SK-N-SH (cell line): ENCODE results near the gene COL20A1. TPM values are rescaled to one million over a fixed set of nuclear protein-coding genes. Genes with fewer than 3 reads are reported as not detected.

Experiments used
- CTCF ChIA-PET: fragments of 300-600, 350-600 bp; formaldehyde crosslinking; extraction: SDS; loops from one replicate; lab custom pipeline; 2021; lab: Yijun Ruan, JAX
- POLR2A ChIA-PET: fragments of 350-600 bp; sonication (Branson Sonifier 250); formaldehyde crosslinking; extraction: SDS; loops from one replicate; lab custom pipeline; 2020; ENCODE audit warnings: antibody characterized with exemption, inconsistent platforms; lab: Yijun Ruan, JAX
- DNase-seq: peaks from one replicate; pipeline ENCODE4 v3.0.0; 2012
- H2AFZ ChIP-seq: fragments of 200-600 bp; sonication (generic); 2 replicates; pipeline ENCODE4 v1.8.1; 2016; ENCODE audit warnings: antibody characterized with exemption, mild to moderate bottlenecking, low read depth
- H3F3A ChIP-seq: fragments of 200-600 bp; sonication (generic); replicated peaks from 2 replicates; pipeline ENCODE3; 2016; ENCODE audit warnings: antibody characterized with exemption, mild to moderate bottlenecking; ENCODE audit not compliant: insufficient read depth
- H3K27ac ChIP-seq, 2 experiments: fragments of 200-500 bp in 1 of 2; fragments of 200-600 bp in 1 of 2; sonication (Bioruptor generic) in 1 of 2; sonication (generic), shearing (Covaris generic) in 1 of 2; 2 replicates each; pipeline versions ENCODE4 v1.5.1 to v1.6.1; 2014 to 2016; ENCODE audit warnings: low read depth in 2 of 2, inconsistent platforms in 1 of 2, low read length in 1 of 2, mild to moderate bottlenecking in 1 of 2, mixed read lengths in 1 of 2
- H3K27me3 ChIP-seq: fragments of 200-600 bp; sonication (generic), shearing (Covaris generic); 2 replicates; pipeline ENCODE4 v1.6.1; 2016; ENCODE audit warnings: mixed run types; ENCODE audit not compliant: insufficient read depth
- H3K36me3 ChIP-seq, 2 experiments: fragments of 200-500 bp in 1 of 2; fragments of 200-600 bp in 1 of 2; sonication (Bioruptor generic) in 1 of 2; sonication (generic) in 1 of 2; replicated peaks in 1 of 2; 2 replicates each; pipeline versions ENCODE3 to v1.5.1; 2014 to 2016; ENCODE audit warnings: low read length in 1 of 2, mild to moderate bottlenecking in 1 of 2; ENCODE audit not compliant: insufficient read depth in 2 of 2, control insufficient read depth in 1 of 2
- H3K4me1 ChIP-seq, 2 experiments: fragments of 200-500 bp in 1 of 2; fragments of 200-600 bp in 1 of 2; sonication (Bioruptor generic) in 1 of 2; sonication (generic), shearing (Covaris generic) in 1 of 2; 2 replicates each; pipeline versions ENCODE4 v1.5.1 to v1.6.1; 2014 to 2016; ENCODE audit warnings: low read depth in 1 of 2, low read length in 1 of 2, mixed run types in 1 of 2; ENCODE audit not compliant: insufficient read depth in 2 of 2, control insufficient read depth in 1 of 2
- H3K4me2 ChIP-seq: fragments of 200-600 bp; sonication (generic), shearing (Covaris generic); 2 replicates; pipeline ENCODE4 v1.6.1; 2017; ENCODE audit warnings: mixed run types
- H3K4me3 ChIP-seq, 2 experiments: fragments of 200-500 bp in 1 of 2; fragments of 200-600 bp in 1 of 2; sonication (Bioruptor generic) in 1 of 2; sonication (generic), shearing (Covaris generic) in 1 of 2; 2 replicates each; pipeline versions ENCODE4 v1.5.1 to v1.8.1; 2014 to 2016; ENCODE audit warnings: low read depth in 2 of 2, inconsistent platforms in 1 of 2, low read length in 1 of 2, mild to moderate bottlenecking in 1 of 2, mixed read lengths in 1 of 2, moderate library complexity in 1 of 2
- H3K79me2 ChIP-seq: fragments of 200-600 bp; sonication (generic); 2 replicates; pipeline ENCODE4 v1.8.1; 2017; ENCODE audit warnings: mild to moderate bottlenecking; ENCODE audit not compliant: insufficient read depth
- H3K9ac ChIP-seq: fragments of 200-600 bp; sonication (generic); 2 replicates; pipeline ENCODE4 v1.6.1; 2017; ENCODE audit warnings: mixed run types
- H3K9me2 ChIP-seq: fragments of 200-600 bp; sonication (generic); 2 replicates; pipeline ENCODE4 v1.6.1; 2017; ENCODE audit warnings: mixed run types
- H3K9me3 ChIP-seq: fragments of 200-600 bp; sonication (generic); 2 replicates; pipeline ENCODE4 v1.6.1; 2017; ENCODE audit warnings: mixed run types, mild to moderate bottlenecking, moderate library complexity
- H4K20me1 ChIP-seq: fragments of 200-600 bp; sonication (generic); 2 replicates; pipeline ENCODE4 v1.6.1; 2017; ENCODE audit warnings: mild to moderate bottlenecking, mixed run types; ENCODE audit not compliant: insufficient read depth
- EP300 ChIP-seq, 2 experiments: IDR thresholded peaks; 2 replicates each; pipeline versions ENCODE4 v1.4.0 to v1.6.1; 2012; ENCODE audit warnings: borderline replicate concordance in 1 of 2, low read depth in 1 of 2, low read length in 1 of 2
- EZH2phosphoT487 ChIP-seq: fragments of 200-600 bp; sonication (generic); IDR thresholded peaks from 2 replicates; pipeline ENCODE4 v1.6.1; 2017; ENCODE audit warnings: low read depth, mixed run types, mild to moderate bottlenecking, antibody characterized with exemption, moderate library complexity, borderline replicate concordance
- FOXM1 ChIP-seq: IDR thresholded peaks from 2 replicates; pipeline ENCODE4 v1.4.0; 2012; ENCODE audit warnings: low read depth, mild to moderate bottlenecking
- GATA2 ChIP-seq: sonication (generic); formaldehyde crosslinking; IDR thresholded peaks from 2 replicates; pipeline ENCODE4 v1.5.0; 2020; ENCODE audit warnings: mild to moderate bottlenecking, missing genetic modification reagents
- JUND ChIP-seq: IDR thresholded peaks from 2 replicates; pipeline ENCODE4 v1.4.0; 2012
- MEF2A ChIP-seq: IDR thresholded peaks from 2 replicates; pipeline ENCODE4 v1.4.0; 2012; ENCODE audit warnings: low read depth, borderline replicate concordance
- MXI1 ChIP-seq: IDR thresholded peaks from 2 replicates; pipeline ENCODE4 v1.6.1; 2012; ENCODE audit warnings: mild to moderate bottlenecking, low read depth, low read length, improper control_type of control experiment
- NFIC ChIP-seq: IDR thresholded peaks from 2 replicates; pipeline ENCODE4 v1.4.0; 2012; ENCODE audit warnings: borderline replicate concordance
- NRF1 ChIP-seq: IDR thresholded peaks from 2 replicates; pipeline ENCODE4 v1.6.1; 2012; ENCODE audit warnings: low read depth, mild to moderate bottlenecking, low read length
- POLR2AphosphoS5 ChIP-seq: IDR thresholded peaks from 2 replicates; pipeline ENCODE4 v1.6.1; 2012; ENCODE audit warnings: low read depth, low read length
- RAD21 ChIP-seq: IDR thresholded peaks from 2 replicates; pipeline ENCODE4 v1.6.1; 2012; ENCODE audit warnings: mild to moderate bottlenecking, low read length
- RFX5 ChIP-seq: IDR thresholded peaks from 2 replicates; pipeline ENCODE4 v1.6.1; 2012; ENCODE audit warnings: mild to moderate bottlenecking, improper control_type of control experiment, low read length
- RXRA ChIP-seq: IDR thresholded peaks from 2 replicates; pipeline ENCODE4 v1.4.0; 2012; ENCODE audit warnings: low read depth, mild to moderate bottlenecking, borderline replicate concordance
- SIN3A ChIP-seq: IDR thresholded peaks from 2 replicates; pipeline ENCODE4 v1.6.1; 2012; ENCODE audit warnings: low read depth, mild to moderate bottlenecking, low read length, moderate library complexity, borderline replicate concordance
- SMC3 ChIP-seq: IDR thresholded peaks from 2 replicates; pipeline ENCODE4 v1.6.1; 2012; ENCODE audit warnings: low read depth, low read length, improper control_type of control experiment
- TAF1 ChIP-seq: IDR thresholded peaks from 2 replicates; pipeline ENCODE4 v1.6.1; 2012; ENCODE audit warnings: low read depth, mild to moderate bottlenecking, low read length, moderate library complexity, borderline replicate concordance
- TCF12 ChIP-seq: IDR thresholded peaks from 2 replicates; pipeline ENCODE4 v1.4.0; 2012
- TEAD4 ChIP-seq: IDR thresholded peaks from 2 replicates; pipeline ENCODE4 v1.4.0; 2012; ENCODE audit warnings: mild to moderate bottlenecking, borderline replicate concordance; ENCODE audit not compliant: insufficient read depth
- WGBS: methylation state at CpG from one replicate; pipeline ENCODE4 v1.1.6; 2017; ENCODE audit warnings: low lambda C conversion rate; 5-methylcytosine and 5-hydroxymethylcytosine counted together
- polyA plus RNA-seq, 3 experiments: library from polyadenylated mRNA; depleted of rRNA; stranded (reverse); fragments of >200 nt; gene quantifications; 2 replicates each; pipeline ENCODE4 v1.2.3, GENCODE V29; 2012
- TF ChIP-seq, protein P1 (sequence below): IDR thresholded peaks from 2 replicates; pipeline ENCODE4 v1.4.0; 2012; ENCODE audit warnings: low read depth, borderline replicate concordance
- TF ChIP-seq, protein P2 (sequence below): IDR thresholded peaks from 2 replicates; pipeline ENCODE4 v1.4.0; 2012; ENCODE audit warnings: low read depth, borderline replicate concordance

COL20A1 gene
- polyA plus RNA-seq, 1 of the 3 experiments (the other 2 are of a cell fraction) = not detected

DNA sequence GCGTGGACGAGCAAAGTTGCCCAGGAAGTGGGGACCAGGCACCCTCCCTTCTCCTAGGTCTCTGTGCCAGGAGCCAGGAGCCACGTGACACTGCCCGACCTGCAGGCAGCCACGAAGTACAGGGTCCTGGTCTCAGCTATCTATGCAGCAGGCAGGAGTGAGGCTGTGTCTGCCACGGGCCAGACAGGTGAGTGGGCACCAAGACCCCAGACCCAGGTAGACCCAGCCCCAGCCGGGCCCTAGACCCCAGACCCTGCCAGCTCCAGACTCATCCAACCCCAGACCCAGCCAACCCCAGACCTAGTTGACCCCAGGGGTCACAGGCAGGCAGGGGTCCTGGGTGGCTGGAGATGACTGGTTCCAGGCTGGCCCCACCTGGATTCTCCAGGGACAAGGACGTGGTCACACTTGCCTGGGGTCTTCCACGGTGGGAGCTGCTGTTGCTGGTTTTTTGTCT, 21.1 kb downstream of the COL20A1 start:
- no peak for DNase-seq
- POLR2A ChIA-PET = no interaction called here
- H3K79me2 ChIP-seq = no peaks in the 10 kb centered on the region
- no peak overlapping the region for H3K27ac ChIP-seq
- no peak overlapping the region for H3K4me3 ChIP-seq
- no peaks in the 10 kb centered on the region for H3K9me3 ChIP-seq
- no peaks in the 10 kb centered on the region for H3K9me2 ChIP-seq
- no peaks in the 10 kb centered on the region for H3F3A ChIP-seq
- no peaks in the 10 kb centered on the region for H3K36me3 ChIP-seq
- H2AFZ ChIP-seq = no peak overlapping the region
- CTCF ChIA-PET = interaction anchor here (10.4 kb wide), 1 partner anchor 67 kb away, joined by 460 read pairs; no protein-coding TSS in a partner anchor
- no peak overlapping the region for H3K9ac ChIP-seq
- TF ChIP-seq MXI1 = no peak
- TF ChIP-seq, protein P1, sequence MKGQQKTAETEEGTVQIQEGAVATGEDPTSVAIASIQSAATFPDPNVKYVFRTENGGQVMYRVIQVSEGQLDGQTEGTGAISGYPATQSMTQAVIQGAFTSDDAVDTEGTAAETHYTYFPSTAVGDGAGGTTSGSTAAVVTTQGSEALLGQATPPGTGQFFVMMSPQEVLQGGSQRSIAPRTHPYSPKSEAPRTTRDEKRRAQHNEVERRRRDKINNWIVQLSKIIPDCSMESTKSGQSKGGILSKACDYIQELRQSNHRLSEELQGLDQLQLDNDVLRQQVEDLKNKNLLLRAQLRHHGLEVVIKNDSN = no peak
- no peak for TF ChIP-seq NFIC
- TF ChIP-seq EZH2phosphoT487 = no peak
- no peak for TF ChIP-seq SIN3A
- TF ChIP-seq RAD21 = no peak
- TF ChIP-seq, protein P2, sequence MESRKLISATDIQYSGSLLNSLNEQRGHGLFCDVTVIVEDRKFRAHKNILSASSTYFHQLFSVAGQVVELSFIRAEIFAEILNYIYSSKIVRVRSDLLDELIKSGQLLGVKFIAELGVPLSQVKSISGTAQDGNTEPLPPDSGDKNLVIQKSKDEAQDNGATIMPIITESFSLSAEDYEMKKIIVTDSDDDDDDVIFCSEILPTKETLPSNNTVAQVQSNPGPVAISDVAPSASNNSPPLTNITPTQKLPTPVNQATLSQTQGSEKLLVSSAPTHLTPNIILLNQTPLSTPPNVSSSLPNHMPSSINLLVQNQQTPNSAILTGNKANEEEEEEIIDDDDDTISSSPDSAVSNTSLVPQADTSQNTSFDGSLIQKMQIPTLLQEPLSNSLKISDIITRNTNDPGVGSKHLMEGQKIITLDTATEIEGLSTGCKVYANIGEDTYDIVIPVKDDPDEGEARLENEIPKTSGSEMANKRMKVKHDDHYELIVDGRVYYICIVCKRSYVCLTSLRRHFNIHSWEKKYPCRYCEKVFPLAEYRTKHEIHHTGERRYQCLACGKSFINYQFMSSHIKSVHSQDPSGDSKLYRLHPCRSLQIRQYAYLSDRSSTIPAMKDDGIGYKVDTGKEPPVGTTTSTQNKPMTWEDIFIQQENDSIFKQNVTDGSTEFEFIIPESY = no peak
- no peak for TF ChIP-seq JUND
- TF ChIP-seq POLR2AphosphoS5 = no peak
- no peak for TF ChIP-seq TCF12
- TF ChIP-seq MEF2A = no peak
- no peak for TF ChIP-seq TEAD4
- no peak for TF ChIP-seq SMC3
- no peak for TF ChIP-seq RFX5
- TF ChIP-seq FOXM1 = no peak
- no peak for TF ChIP-seq GATA2
- TF ChIP-seq TAF1 = no peak
- TF ChIP-seq RXRA = no peak
- TF ChIP-seq EP300 (IDR thresholded peaks at IDR 0.05; ENCODE audit: borderline replicate concordance in 1 of 2, low read depth in 1 of 2, low read length in 1 of 2) = no peak
- no peak for TF ChIP-seq NRF1
- WGBS = 18% methylated on average over 4 of the region's 9 CpGs
- H4K20me1 ChIP-seq = no peaks in the 10 kb centered on the region
- H3K4me1 ChIP-seq = peaks cover 0 to 5% of the 10 kb centered on the region in 2 experiments; a peak in 1 of 4 replicates
- H3K27me3 ChIP-seq = no peaks in the 10 kb centered on the region
- no peak overlapping the region for H3K4me2 ChIP-seq
